Measurements from ENCODE around the gene ADCYAP1R1.

The ADCYAP1R1 gene

DNA sequence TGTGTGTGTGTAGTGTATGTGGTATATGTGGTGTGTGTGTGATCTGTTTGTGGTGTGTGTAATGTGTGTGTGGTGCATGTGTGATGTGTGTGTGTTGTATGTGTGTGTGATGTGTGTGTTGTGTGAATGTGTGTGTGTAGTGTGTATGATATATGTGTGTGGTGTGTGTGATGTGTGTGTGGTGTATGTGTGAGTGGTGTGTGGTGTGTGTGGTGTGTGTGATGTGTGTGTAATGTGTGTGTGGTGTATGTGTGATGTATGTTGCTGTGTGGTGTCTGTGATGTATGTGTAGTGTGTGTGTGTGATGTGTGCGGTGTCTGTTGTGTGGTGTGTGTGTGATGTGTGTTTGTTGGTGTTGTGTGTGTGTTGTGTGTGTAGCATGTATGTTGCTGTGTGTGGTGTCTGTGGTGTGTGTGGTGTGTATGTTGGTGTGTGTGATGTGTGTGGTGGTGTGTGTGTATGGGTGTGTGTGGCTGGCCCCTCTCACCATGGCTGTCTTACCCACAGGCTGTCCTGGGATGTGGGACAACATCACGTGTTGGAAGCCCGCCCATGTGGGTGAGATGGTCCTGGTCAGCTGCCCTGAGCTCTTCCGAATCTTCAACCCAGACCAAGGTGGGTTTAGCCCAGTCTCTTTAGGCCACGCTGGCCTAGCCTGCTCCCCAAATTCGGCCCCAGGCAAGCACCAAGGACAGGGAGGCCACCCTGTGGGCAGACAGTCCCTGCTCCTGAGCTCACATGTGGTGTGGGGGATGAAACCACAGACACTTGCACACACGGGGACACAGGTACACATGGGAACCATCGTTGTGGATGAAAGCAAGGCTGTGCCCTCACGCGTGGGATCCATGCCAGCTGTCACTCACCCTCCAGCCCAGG is 25.6 kb downstream of the ADCYAP1R1 start:
- no peak for DNase-seq (ENCODE audit: low read depth)
- H3K4me3 ChIP-seq (replicated peaks; ENCODE audit: low read depth, low read length): no peak overlapping the region
- TF ChIP-seq, protein P1, sequence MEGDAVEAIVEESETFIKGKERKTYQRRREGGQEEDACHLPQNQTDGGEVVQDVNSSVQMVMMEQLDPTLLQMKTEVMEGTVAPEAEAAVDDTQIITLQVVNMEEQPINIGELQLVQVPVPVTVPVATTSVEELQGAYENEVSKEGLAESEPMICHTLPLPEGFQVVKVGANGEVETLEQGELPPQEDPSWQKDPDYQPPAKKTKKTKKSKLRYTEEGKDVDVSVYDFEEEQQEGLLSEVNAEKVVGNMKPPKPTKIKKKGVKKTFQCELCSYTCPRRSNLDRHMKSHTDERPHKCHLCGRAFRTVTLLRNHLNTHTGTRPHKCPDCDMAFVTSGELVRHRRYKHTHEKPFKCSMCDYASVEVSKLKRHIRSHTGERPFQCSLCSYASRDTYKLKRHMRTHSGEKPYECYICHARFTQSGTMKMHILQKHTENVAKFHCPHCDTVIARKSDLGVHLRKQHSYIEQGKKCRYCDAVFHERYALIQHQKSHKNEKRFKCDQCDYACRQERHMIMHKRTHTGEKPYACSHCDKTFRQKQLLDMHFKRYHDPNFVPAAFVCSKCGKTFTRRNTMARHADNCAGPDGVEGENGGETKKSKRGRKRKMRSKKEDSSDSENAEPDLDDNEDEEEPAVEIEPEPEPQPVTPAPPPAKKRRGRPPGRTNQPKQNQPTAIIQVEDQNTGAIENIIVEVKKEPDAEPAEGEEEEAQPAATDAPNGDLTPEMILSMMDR (IDR thresholded peaks at IDR 0.05; ENCODE audit: low read length, missing control alignments): no peak

DNA sequence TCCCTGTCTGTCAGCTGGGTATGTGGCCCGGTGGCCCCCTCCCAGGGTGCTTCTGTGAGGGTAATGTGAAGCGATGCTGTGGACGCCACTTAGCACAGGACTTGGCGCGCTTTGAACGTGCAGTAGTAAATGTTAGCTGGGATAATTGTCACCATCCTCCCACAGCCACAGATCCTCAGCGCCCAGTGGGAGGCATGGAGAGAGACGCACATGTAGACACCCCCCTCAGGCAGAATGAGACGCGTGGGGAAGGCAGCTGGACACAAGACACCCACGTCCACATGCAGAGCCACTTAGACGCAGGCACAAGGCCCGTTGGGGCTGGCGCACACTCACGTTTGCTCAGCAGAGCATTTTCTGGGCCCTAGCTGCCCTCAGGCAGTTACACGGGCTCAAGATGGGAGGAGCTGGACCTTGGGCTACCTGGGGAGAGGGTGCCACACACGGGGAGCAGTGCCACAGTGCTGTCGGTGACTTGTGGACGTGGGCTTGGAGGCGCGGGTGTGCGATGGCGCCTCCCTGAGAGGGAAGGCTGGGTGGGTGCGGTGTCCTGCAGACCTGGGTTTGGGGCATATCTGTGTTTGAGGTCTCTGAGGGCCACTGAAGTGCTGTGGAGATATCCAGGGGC is 26.4 kb downstream of the ADCYAP1R1 start:
- no peak for DNase-seq (ENCODE audit: low read depth)
- TF ChIP-seq, protein P1 (IDR thresholded peaks at IDR 0.05; ENCODE audit: low read length, missing control alignments): no peak
- no peak overlapping the region for H3K4me3 ChIP-seq (replicated peaks; ENCODE audit: low read depth, low read length)

DNA sequence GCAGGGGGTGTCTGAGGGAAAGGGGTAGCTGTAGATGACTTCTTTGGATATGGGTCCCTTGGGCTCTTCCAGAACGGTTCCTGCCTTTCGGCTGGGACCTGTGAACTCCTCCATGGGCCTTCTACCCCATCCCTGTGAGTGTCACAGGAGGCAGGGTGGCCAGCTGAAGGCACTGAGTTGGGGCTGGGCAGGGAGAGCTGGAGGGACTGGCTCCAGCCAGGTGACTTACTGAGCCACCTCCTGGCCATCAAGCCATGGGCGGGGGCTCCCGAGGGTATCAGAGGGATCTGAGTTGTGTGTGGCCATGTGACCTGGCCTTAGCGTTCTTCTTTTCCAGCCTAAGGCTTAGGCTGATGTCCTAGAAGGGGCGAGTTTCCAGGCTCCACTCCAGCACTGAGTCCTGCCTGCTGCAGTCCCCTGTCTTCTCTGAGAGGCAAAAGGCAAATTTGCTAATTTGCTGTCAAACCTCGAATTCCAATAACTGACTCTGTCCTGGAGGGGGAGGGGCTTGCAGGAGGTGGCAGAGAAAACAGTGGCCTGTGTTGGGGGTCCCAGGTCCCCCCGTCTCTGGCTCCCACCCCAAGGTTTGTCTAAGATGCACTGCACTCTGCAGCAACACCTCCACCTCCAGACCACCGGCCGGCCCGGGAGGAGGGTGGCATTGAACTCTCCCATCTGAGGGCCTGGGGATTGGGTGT is 27.2 kb downstream of the ADCYAP1R1 start:
- TF ChIP-seq, protein P1 (IDR thresholded peaks at IDR 0.05; ENCODE audit: low read length, missing control alignments): no peak
- DNase-seq (ENCODE audit: low read depth): no peak
- H3K4me3 ChIP-seq (replicated peaks; ENCODE audit: low read depth, low read length): no peak overlapping the region

DNA sequence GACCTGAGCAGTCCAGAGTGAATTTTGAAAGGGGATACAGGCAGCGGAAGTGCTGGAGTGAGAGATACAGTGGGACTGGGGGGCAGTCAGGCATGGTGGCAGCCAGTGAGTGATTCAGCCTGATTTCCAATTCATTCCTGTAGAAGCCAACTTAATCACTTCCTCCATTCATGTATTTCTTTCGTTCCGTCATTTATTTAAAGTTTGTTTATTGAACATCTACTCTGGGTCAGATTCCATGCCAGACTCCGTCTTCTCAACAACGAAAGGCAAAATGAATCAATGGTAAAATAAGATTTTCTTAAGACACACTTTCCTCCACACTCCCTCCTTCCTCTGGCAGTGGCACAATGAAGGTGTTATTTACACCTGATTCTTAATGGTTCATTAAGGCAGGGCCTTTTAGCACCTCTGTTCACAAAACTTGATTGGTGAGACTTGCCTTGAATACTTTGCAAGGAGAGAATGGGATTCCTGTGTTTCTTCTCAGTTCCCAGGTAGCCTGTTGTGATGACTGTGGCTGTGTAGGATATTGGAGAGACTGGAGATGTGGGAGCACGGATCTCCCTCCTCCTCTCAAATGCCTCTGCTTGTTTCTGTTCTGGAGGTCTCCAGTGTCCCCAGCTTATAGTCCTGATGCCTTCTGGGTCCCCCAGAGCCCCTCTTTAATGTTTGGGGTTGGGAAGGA is 27.9 kb downstream of the ADCYAP1R1 start:
- DNase-seq (ENCODE audit: low read depth): no peak
- TF ChIP-seq, protein P1 (IDR thresholded peaks at IDR 0.05; ENCODE audit: low read length, missing control alignments): no peak
- no peak overlapping the region for H3K4me3 ChIP-seq (replicated peaks; ENCODE audit: low read depth, low read length)

DNA sequence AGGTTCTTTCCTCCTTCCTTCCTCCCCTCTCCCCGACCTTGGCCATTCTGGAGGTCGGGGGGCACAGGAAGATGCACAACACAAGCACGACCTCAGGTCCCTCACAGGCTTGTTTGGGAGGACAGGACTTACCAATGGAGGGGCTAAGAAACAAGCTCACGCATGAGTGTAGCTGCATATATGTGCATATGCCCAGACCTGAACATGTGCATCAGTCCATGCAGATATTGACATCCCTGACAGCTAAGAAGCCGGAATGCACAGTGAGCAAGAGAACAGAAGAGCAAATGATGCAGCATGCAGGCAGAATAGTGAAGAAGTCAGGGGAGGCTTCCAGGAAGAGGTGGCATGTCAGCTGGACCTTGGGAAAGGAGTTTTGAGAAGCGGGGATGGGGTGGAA is 28.7 kb downstream of the ADCYAP1R1 start:
- TF ChIP-seq, protein P1 (IDR thresholded peaks at IDR 0.05; ENCODE audit: low read length, missing control alignments): no peak
- no peak overlapping the region for H3K4me3 ChIP-seq (replicated peaks; ENCODE audit: low read depth, low read length)
- no peak for DNase-seq (ENCODE audit: low read depth)

DNA sequence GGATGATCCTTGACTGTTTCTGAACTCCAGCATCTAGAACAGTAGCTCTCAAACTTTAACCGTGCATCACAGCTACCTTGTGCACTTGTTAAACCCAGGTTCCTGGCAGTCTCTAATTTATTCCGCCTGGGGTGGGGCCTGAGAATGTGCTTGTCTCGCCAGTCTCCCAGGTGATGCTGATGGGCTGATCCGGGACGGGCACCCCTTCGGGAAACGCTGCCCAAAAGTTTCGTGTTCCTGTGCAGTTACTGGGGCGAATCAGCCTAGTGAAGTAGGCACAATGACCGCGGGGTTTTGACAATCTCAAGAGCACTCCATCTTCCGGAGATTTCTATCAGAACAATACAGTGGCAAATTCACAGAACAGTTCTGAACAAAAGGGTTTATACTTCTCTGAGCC is 29.9 kb downstream of the ADCYAP1R1 start:
- TF ChIP-seq, protein P1 (IDR thresholded peaks at IDR 0.05; ENCODE audit: low read length, missing control alignments): no peak
- H3K4me3 ChIP-seq (replicated peaks; ENCODE audit: low read depth, low read length): no peak overlapping the region

More for the DNA sequence above, 29.9 kb downstream of the ADCYAP1R1 start:
- no peak for DNase-seq (ENCODE audit: low read depth)
